Suppressor macrophage (primary cell): ENCODE data around the gene LARP4.
"Not testable (repeated sequence)": the region's sequence is repeated elsewhere in the genome, so short reads cannot be mapped to it uniquely, and the experiment has no call there.

Experiments used
- DNase-seq, 4 experiments: peaks; one replicate each; pipeline ENCODE4 v3.0.0-alpha.2; 2020 to 2022
- total RNA-seq, 17 experiments: gene quantifications; one replicate each; lab custom pipeline; 2026; ENCODE audit warnings: mixed read lengths in 6 of 17, inconsistent platforms in 3 of 17; lab: John Stamatoyannopoulos, UW

Gene LARP4
- 20.5 to 146 (median 104) reads per million in 17 experiments for total RNA-seq

DNA sequence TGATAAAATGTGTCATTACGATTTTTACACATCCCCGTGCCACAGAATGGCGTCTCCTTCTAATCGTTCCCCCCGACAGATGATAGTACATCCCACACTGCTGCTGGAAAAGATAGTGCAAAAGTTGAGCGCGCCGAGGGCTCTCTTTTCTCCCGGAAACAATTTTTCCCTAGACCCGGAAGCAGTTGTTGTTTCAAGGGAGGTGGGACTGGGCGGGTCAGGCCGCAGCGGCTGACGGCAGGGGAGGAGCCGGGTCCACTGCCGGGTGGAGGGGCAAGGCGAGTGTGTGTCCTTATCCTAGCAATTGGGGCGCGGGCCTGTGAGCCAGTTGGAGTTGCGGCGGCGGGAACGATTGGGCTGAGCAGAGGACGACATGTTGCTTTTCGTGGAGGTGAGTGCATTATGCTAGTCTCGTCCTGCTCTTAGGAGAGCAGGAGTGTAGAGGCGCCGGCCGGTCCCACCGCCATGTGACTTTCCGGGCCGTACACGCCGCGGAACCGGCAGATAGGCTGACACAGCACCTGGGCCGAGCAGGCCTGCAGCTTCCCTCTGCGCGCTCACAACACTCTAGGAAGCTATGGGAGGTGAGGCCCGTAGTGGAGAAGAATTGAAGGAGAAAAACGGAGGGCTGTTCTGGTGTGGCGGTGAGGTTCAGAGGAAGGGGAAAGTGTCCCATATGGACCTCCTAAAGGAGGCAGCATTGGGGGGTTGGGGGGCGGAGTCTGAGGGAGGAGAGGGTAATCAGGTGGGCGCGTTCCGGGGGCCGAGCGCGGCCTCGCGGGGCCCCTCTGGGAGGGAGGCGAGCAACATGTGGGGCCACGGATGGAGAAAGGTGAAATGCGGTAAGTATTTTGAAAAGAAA is at the start of gene LARP4:
Gene LARP4 (plus strand): TSS at position 248 of the 862 bp plus-strand sequence. CDS start 126 bp downstream, at position 374.
- DNase-seq = peak; percentile 94 to 97 (median 96)

DNA sequence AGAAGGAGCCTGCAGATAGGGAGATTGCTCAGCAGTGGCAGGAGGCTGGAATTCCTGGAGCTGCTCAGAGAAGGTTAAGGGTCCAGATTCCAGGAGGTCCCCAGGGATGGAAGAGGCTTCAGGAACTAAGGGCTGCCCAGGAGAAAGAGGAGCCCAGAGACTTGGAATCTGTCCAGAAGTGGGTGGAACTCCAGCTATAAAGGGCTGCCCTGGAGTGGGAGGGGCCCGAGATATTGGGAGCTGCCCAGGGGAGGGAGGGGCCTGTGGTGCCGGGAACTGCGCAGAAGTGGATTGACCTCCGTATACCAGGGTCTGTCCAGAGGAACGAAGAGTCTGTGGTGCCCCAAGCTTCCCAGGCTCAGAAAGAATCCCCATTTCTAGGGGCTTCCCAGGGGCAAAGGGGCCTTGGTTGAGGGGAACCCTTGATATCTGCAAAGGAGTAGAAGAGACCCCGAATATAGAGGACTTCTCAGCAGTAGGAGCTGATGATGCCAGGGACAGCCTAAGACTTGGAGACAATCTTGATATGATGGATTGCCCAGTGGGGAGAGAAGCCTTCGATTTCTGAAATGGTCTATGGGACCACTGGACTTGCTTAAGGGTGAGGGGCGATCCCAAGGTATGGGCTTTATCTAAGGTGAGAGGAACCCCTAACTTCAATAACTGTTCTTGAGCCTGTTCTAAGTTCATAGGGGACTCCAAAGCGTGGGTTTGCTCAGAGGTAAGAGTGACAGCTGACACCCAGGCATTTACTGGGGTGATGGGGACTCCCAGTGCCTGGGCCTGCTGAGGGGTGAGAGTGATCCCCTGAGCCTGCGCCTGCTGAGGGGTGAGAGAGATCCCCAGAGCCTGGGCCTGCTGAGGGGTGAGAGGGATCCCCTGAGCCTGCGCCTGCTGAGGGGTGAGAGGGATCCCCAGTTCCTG is 49.3 kb upstream of the LARP4 start:
- DNase-seq = no peak

DNA sequence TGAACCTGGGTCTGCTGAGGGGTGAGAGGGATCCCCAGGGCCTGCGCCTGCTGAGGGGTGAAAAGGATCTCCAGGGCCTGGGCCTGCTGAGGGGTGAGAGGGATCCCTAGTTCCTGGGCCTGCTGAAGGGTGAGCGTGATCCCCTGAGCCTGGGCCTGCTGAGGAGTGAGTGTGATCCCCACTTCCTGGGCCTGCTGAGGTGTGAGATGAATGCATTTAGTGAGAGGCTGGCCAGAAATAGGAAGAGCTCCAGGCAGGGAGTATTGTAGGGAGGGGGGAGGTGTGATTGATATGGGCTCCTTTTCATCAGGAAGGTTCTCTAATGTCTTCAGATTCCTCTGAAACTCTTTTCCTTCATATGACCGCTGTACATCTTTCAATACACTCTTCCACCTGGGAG is 47.3 kb upstream of the LARP4 start:
- no peak for DNase-seq

DNA sequence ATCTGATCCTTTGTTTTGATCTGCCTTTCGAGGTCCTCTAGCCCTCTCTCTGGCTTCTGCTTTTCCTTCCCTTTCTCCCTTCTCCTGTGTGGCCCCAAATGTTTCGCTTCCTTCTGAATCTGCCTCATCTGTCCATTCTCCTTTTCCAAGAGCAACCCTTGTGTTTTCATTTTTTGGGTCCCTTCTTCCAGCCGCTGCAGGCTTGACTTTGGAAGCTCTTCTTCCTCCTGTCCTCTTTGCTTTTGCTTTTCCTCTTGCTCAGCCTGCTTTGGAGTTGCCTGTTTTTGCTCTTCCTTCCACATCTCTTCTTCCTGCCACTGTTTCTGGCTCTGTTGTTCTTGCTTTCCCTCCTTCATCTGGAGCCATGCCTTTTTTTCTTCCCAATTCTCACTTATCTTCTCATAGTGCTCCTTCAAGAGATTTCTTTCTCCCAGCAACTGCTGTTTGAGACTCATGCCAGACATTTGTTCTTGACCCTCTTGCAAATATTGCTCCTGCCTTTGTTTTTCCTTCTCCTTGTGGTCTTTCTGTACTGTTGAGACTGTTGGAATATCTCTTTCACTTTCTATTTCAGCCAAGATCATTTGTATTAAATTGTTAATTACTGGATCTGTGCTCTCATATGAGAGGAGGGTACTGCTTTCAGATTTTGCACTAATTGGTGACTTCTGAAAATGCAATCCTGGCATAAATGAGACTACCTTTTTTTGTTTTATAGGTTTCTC is 46.7 kb upstream of the LARP4 start:
- peak in 2 of 4 experiments; percentile 1 to 2 for DNase-seq

DNA sequence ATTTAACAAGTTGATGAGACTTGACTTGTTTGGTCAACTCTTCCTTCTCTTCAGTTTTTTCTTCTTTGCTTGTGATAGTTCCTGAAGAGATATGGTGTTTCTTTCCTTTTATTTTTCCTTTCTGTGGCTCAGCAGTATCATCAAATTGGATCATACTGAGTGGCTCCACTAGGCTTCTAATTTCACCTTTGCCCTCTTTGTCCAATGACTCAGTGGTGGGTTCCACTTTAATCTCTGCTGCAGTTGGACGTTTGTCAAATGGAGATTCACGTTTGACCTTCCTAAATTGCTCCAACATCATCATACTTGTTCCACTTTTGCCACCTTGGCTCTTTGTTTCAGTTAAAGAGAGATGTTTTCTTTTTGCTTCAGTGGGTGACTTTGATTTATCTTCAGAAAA is 45.8 kb upstream of the LARP4 start:
- no peak for DNase-seq

DNA sequence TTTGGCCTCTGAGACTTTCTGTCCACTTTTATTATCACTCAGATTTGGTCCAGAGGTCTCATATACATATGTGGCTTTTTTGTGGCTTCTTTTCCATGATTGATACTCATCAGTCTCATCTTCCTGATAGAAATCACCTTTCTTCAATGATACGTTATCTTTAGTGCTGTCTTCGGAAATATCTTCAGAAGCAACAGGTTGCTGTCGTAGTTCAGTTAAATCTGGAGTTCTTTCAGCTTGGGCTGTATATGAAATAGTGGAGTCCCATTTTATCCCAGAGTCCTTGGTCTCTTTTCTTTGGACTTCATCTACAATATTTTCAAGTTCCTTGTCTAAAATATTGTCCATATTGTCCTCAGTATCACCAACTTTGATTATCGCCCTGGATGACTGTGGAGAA is 45.3 kb upstream of the LARP4 start:
- DNase-seq = no peak

DNA sequence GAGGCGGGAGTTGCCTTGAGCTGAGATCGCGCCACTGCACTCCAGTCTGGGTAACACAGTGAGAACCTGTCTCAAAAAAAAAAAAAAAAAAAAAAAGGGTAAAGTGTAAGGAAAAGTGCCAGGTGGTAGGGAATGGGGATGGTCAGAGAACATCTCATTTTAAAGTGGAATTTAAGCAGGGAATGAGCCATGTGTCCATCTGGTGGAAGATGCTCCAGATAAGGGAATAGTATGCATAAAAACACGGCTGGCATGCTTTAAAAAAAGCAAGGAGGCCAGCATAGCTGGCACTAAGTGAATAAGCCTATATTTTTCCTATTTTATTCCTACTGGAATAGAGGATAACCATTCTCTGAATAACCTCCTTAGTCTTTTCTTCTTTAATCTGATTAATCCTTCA is 38.0 kb upstream of the LARP4 start:
- DNase-seq = no peak

DNA sequence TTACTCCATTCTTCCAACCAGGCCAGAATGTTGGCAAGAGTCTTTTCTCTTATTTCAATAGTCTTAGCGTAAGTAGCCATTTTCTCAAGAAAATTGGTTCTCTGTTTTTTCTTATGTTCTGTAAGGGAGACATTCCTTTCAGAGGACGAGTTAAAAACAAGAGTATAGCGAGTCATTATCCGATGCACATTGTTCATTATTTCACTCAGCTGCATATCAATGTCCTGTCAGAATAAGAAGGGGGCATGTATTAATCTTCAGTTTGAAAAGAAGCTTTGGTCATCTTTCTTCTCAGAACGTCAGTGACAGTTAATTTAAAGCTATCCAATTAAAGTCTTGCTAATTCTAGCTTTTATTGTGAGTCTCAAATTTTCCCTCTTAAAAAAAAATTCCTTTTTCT is 37.5 kb upstream of the LARP4 start:
- no peak for DNase-seq

DNA sequence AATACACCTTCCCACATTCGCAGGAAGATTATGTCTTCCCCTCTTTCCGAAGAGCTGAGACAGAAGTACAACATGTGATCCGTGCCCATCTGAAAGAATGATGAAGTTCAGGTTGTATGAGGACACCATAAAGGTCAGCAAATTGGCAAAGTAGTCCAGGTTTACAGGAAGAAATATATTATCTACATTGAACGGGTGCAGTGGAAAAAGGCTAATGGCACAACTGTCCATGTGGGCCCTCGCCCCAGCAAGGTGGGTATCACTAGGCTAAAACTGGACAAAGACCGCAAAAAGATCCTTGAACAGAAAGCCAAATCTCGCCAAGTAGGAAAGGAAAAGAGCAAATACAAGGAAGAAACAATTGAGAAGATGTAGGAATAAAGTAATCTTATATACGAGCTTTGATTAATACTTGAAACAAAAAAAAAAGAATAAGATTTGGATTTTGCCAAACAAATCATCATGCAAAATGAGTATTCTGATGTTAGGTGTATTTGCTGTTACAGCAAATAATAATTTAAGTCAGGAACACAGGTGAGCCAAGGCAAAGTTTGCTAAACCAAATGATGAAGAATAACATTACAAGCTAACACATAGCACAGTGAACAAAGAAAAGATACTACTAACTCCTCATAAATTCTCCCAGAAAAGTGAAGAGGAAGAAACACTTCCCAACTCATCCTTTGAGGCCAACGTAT is 34.8 kb upstream of the LARP4 start:
- no peak for DNase-seq

DNA sequence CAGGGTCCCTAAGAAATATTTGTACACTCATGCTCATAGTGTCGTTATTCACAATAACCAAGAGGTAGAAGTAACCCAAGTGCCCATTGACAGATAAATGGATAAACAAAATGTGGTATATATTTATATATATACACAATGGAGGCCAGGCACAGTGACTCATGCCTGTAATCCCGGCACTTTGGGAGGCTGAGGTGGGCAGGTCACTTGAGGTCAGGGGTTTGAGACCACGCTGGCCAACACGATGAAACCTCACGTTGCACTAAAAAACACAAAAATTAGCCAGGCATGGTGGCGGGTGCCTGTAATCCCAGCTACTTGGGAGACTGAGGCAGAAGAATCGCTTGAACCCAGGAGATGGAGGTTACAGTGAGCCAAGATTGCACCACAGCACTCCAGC is 30.0 kb upstream of the LARP4 start:
- not testable (repeated sequence) for DNase-seq

DNA sequence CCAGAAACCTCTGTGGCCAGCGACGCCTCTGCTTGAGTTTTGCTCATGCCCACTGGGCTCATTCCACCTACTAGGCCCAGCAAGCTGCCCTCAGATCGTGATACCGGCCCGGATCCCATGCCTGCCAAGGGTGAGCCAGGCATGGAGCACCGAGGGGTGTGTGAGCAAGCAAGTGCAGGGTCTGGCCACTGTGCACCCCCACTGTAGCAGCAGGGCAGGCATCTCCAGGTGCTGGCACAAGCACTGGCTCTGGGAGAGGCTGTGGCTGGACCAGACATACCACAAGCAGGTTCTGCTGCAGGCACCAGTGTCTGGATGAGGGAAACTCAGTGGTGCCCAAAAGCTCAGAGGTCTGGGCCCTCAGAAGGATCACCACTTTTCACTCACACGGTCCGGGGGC is 24.9 kb upstream of the LARP4 start:
- no peak for DNase-seq

DNA sequence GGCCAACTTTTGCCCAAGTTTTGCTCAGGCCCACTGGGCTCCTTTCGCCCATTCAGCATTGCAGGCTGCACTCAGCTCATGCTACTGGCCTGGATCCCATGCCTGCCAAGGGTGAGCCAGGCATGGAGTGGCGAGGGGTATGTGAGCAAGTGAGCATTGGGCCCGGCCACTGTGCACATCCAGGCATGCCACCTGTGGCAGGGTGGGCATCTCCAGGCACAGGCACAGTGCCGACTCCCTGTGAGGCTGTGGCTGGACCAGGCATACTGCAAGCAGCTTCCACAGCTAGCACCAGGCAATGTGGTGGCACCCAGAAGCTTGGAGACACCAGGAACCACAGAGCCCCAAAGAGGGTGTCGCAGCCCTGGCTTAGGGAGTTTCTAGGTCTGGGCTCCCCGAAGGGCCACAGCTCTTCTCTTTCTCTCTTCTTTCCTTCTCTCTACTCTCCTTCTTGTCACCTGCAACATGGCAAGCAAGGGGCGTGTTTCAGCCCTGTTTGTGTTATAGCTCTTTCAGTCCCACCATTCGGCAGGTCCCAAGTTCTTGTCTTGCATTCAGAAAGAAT is 19.8 kb upstream of the LARP4 start:
- DNase-seq = no peak

DNA sequence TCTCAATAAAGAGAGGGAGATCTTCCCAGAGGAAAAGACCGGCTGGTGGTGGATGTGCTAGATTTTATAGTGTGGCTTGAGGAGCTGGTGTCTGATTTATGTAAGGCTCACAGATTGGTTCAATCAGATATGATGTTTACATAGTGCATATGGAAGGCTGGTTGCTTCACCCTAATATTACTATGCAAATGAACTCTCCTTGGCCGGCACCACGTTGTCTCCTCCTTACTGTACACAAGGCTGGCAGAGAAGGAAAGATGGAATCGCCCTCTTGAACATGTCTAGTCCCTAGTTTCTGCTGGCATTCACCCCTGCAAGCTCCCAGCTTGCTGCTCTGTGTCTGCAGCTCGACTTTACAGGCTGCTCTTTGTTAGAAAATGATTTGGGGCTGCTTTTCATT is 13.2 kb upstream of the LARP4 start:
- DNase-seq = no peak

DNA sequence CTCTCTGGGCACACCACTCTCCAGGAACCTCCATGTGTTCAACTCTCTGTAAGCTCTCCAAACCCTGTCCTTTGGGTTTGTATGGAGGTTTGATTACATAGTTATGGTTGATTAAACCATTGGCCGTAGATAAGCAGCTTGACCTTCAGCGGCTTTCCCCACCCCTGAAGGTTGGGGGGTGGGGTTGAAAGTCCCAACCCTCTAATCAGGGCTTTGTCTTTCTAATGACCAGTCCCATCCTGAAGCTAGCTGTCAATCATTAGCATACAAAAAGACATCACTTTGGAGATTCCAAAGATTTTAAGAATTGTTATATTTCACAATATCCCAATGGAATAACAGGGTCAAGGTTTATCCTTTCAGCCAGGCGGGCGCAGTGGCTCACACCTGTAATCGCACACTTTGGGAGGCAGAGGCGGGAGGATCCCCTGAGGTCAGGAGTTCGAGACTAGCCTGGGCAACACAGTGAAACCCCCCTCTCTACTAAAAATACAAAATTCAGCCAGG is 12.7 kb upstream of the LARP4 start:
- DNase-seq = no peak

DNA sequence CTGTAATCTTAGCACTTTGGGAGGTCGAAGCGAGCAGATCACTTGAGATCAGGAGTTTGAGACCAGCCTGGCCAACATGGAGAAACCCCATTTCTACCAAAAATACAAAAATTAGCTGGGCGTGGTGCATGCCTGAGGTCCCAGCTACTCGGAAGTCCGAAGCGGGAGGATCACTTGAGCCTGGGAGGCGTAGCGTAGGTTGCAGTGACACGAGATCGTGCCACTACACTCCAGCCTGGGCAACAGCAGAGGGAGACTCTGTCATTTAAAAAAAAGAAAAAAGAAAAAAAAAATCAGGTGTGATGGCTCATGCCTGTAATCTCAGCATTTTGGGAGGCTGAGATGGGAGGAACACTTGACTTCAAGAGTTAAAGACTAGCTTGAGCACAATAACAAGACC is 11.9 kb upstream of the LARP4 start:
- not testable (repeated sequence) for DNase-seq

DNA sequence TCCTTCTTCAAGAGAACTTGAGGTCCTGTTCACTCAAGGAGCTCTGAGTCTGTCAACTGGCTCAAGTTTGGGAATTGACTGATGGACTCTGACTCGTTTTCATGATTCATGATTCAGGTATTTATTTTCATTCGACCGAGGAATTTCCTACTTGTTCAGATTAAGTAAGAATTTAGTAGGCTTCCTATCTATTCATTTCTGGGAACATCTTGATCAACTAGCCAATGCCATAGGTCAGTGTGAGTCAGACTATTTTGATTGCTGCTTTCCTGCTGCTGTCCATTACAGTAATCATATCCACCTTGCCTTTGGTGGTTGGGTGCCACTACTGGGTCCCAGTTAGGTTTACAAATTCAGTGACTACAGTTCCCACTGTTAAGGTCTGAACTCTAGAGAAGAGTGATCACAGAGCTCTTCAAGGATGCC is 10.4 kb upstream of the LARP4 start:
- DNase-seq = no peak

DNA sequence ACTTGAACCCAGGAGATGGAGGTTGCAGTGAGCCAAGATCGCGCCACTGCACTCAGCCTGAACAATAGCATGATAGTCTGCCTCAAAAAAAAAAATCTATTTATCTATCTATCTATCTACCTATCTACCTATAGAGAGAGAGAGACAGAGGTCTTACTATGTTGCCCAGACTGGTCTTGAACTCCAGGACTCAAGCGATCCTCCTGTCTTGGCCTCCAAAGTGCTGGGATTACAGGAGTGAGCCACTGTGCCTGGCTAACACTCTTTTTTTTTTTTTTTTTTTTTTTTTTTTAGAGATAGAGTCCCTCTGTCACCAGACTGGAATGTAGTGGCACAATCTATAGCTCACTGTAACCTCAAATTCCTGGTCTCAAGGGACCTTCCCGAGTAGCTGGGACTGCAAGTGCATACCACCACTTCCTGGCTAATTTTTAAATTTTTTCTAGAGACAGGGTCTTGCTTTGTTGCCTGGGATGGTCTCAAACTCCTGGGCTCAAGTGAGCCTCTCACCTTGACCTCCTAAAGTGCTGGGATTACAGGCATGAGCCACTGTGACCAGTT is 6.1 kb upstream of the LARP4 start:
- DNase-seq = no peak

DNA sequence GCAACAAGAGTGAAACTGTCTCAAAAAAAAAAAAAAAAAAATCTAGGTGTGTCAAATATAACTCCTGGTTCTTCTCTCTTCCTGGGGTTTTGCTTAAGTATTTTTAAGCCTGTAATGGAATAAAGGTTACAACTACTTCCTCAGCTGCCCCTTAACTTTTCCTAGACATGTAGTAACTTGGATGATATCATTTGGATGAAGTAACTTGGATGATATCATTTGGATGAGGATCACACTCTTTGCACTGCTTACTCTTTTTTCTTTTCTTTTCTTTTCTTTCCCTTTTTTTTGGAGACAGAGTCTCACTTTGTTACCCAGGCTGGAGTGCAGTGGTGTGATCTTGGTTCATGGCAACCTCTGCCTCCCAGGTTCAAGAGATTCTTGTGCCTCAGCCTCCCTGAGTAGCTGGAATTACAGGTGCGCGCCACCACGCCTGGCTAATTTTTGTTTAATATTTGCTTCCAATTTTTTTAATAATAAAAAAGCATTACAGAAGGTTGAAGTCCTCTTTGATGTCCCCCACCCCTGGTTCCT is 3.5 kb upstream of the LARP4 start:
- DNase-seq = peak in 3 of 4 experiments; percentile 15 to 75 (median 74)

DNA sequence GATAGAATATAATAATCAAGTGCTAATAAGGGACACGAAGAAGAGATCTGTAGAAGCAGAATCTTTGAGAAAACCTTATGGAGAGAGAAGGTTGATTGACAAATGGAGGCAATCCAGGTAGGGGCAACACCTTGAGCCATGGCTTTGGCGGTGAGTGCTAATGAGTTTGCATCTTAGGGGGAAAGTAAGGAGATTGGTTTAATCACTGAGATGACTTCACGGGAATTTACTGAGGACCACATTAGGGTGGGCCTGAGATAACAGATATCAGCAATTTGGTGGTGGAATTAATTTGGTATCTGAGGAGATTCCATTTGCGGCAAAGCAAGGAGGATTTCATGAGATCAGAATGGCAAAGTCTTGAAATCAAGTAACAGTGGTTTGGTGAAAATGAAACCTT is 1.8 kb upstream of the LARP4 start:
- DNase-seq = no peak

DNA sequence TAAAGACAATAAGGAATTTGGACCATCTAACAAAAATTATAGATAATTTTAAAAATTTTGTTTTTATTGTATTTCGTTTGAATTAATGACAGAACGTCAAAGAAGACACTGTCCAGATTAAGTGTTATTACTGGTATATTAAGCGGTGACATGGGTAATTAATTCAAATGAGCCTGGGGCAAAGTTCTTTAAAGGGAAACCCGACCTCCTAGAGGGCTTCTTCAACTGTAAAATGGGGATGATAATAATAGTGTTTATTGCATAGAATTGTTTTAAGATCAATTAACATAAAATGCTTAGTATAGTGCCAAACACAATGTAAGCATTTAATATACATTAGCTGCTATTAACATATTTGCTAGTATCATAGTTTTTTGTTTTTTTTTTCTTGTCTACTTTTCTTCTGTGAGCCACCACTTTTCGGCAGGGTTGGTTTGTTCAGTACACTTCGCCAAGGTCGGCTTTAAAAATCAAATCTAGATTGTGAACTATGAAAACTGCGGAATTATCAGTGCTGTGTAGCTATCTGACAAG is 514 bp upstream of the LARP4 start:
- no peak for DNase-seq
